ENCODE results near the gene SLC7A4. TPM values are rescaled to one million over a fixed set of nuclear protein-coding genes. Genes with fewer than 3 reads are reported as not detected.
A peak's percentile ranks its signal among the peaks of the same experiment; 100 is the strongest.
"Not testable (repeated sequence)": the region's sequence is repeated elsewhere in the genome, so short reads cannot be mapped to it uniquely, and the experiment has no call there.

Gene SLC7A4
- total RNA-seq, 1 donor: 0.36 TPM

GRCh38 chr22:21010426-21011113 lies 21.8 kb downstream of the SLC7A4 start:
- Histone ChIP-seq H2AFZ (ENCODE audit: low read length) (no peak overlapping the region), H3K4me3 (ENCODE audit: insufficient read depth, low read length) (no peak overlapping the region), H3K9me3 (ENCODE audit: low read depth, low read length) (no peaks in the 10 kb centered on the region), H3K36me3 (ENCODE audit: insufficient read depth, low read length) (no peaks in the 10 kb centered on the region), H3K4me1 (ENCODE audit: insufficient read depth, low read length) (peaks cover 24% of the 10 kb centered on the region), H3K27me3 (ENCODE audit: insufficient read depth, low read length) (no peaks in the 10 kb centered on the region), H3K27ac (ENCODE audit: low read depth, low read length) (no peak overlapping the region), H4K20me1 (ENCODE audit: insufficient read depth, low read length) (peaks cover 8% of the 10 kb centered on the region), H3K79me2 (ENCODE audit: insufficient read depth, low read length) (no peaks in the 10 kb centered on the region), H3K4me2 (ENCODE audit: insufficient read depth, low read length) (no peak overlapping the region)
- TF ChIP-seq CTCF (IDR thresholded peaks at IDR 0.05; ENCODE audit: extremely low read depth, low read depth, low read length): no peak
- DNase-seq (ENCODE audit: insufficient read length, low spot score, missing footprints): no peak

- DNase-seq (ENCODE audit: insufficient read length, low spot score, missing footprints): no peak
- H3K79me2 ChIP-seq (ENCODE audit: insufficient read depth, low read length): no peaks in the 10 kb centered on the region
- peaks cover 16% of the 10 kb centered on the region for H3K4me1 ChIP-seq (ENCODE audit: insufficient read depth, low read length)
- no peaks in the 10 kb centered on the region for H3K27me3 ChIP-seq (ENCODE audit: insufficient read depth, low read length)
- H3K4me3 ChIP-seq (ENCODE audit: insufficient read depth, low read length): no peak overlapping the region
- peaks cover 8% of the 10 kb centered on the region for H4K20me1 ChIP-seq (ENCODE audit: insufficient read depth, low read length)
- no peak overlapping the region for H3K27ac ChIP-seq (ENCODE audit: low read depth, low read length)
- no peak overlapping the region for H2AFZ ChIP-seq (ENCODE audit: low read length)
- no peaks in the 10 kb centered on the region for H3K36me3 ChIP-seq (ENCODE audit: insufficient read depth, low read length)
- no peak for TF ChIP-seq CTCF (IDR thresholded peaks at IDR 0.05; ENCODE audit: extremely low read depth, low read depth, low read length)
- H3K4me2 ChIP-seq (ENCODE audit: insufficient read depth, low read length): no peak overlapping the region
- H3K9me3 ChIP-seq (ENCODE audit: low read depth, low read length): no peaks in the 10 kb centered on the region
Measured at GRCh38 chr22:21009638-21010425, 22.5 kb downstream of the SLC7A4 start.

GRCh38 chr22:21009208-21009607 lies 23.2 kb downstream of the SLC7A4 start:
- not testable (repeated sequence) for H3K9me3 ChIP-seq (ENCODE audit: low read depth, low read length); H2AFZ ChIP-seq (ENCODE audit: low read length); H3K27me3 ChIP-seq (ENCODE audit: insufficient read depth, low read length); H3K27ac ChIP-seq (ENCODE audit: low read depth, low read length); H3K4me3 ChIP-seq (ENCODE audit: insufficient read depth, low read length); H4K20me1 ChIP-seq (ENCODE audit: insufficient read depth, low read length); DNase-seq (ENCODE audit: insufficient read length, low spot score, missing footprints); H3K4me2 ChIP-seq (ENCODE audit: insufficient read depth, low read length); H3K36me3 ChIP-seq (ENCODE audit: insufficient read depth, low read length); H3K79me2 ChIP-seq (ENCODE audit: insufficient read depth, low read length)
- H3K4me1 ChIP-seq (ENCODE audit: insufficient read depth, low read length): peaks cover 11% of the 10 kb centered on the region

GRCh38 chr22:21003782-21004181 lies 28.6 kb downstream of the SLC7A4 start:
- no peaks in the 10 kb centered on the region for H3K27me3 ChIP-seq (ENCODE audit: insufficient read depth, low read length)
- H3K27ac ChIP-seq (ENCODE audit: low read depth, low read length): no peak overlapping the region
- H4K20me1 ChIP-seq (ENCODE audit: insufficient read depth, low read length): peaks cover 11% of the 10 kb centered on the region
- DNase-seq (ENCODE audit: insufficient read length, low spot score, missing footprints): no peak
- H3K79me2 ChIP-seq (ENCODE audit: insufficient read depth, low read length): peaks cover 31% of the 10 kb centered on the region
- H2AFZ ChIP-seq (ENCODE audit: low read length): no peak overlapping the region
- H3K4me2 ChIP-seq (ENCODE audit: insufficient read depth, low read length): peak overlapping the region; percentile 98
- H3K36me3 ChIP-seq (ENCODE audit: insufficient read depth, low read length): peaks cover 17% of the 10 kb centered on the region
- H3K4me3 ChIP-seq (ENCODE audit: insufficient read depth, low read length): no peak overlapping the region
- H3K4me1 ChIP-seq (ENCODE audit: insufficient read depth, low read length): peaks cover 26% of the 10 kb centered on the region
- H3K9me3 ChIP-seq (ENCODE audit: low read depth, low read length): no peaks in the 10 kb centered on the region
- TF ChIP-seq CTCF (IDR thresholded peaks at IDR 0.05; ENCODE audit: extremely low read depth, low read depth, low read length): no peak
